Activated T-cell treated with anti-CD3 and anti-CD28 coated beads, Interleukin-2, amount 50 U/mL, for 72 hours (primary cell): ENCODE measurements around the gene ARMC9. TPM values are rescaled to one million over a fixed set of nuclear protein-coding genes. Genes with fewer than 3 reads are reported as not detected.
"Not testable (repeated sequence)": the region's sequence is repeated elsewhere in the genome, so short reads cannot be mapped to it uniquely, and the experiment has no call there.

Experiments used
- ATAC-seq, 2 donors: fragments of 150-1000 bp; cut with Tn5 transposase; replicated peaks in 1 of 2; 2 replicates each; pipeline ENCODE4 v1.10.0; 2021; ENCODE audit warnings: moderate library complexity in 2 of 2, mild to moderate bottlenecking in 1 of 2
- DNase-seq, 2 donors: peaks; one replicate each; pipeline ENCODE4 v3.0.0; 2021 to 2022; ENCODE audit warnings: mixed read lengths in 1 of 2
- H3K27ac Mint-ChIP-seq: one replicate; pipeline ENCODE4 v1.8.0; 2022; ENCODE audit warnings: mild to moderate bottlenecking, moderate library complexity, mixed read lengths
- H3K27me3 Mint-ChIP-seq: one replicate; pipeline ENCODE4 v1.8.0; 2022; ENCODE audit warnings: low read depth, mixed read lengths
- H3K36me3 Mint-ChIP-seq, 2 donors: one replicate each; pipeline ENCODE4 v1.8.0; 2022; ENCODE audit warnings: mixed read lengths in 2 of 2, mild to moderate bottlenecking in 1 of 2; ENCODE audit not compliant: insufficient read depth in 2 of 2
- H3K4me1 Mint-ChIP-seq: one replicate; pipeline ENCODE4 v1.8.0; 2022; ENCODE audit warnings: low read depth, mixed read lengths
- H3K4me3 Mint-ChIP-seq, 2 donors: one replicate each; pipeline ENCODE4 v1.8.0; 2022; ENCODE audit warnings: mild to moderate bottlenecking in 2 of 2, mixed read lengths in 2 of 2, moderate library complexity in 2 of 2
- H3K9me3 Mint-ChIP-seq, 2 donors: one replicate each; pipeline ENCODE4 v1.8.0; 2022; ENCODE audit warnings: mixed read lengths in 2 of 2
- total RNA-seq, 2 donors: library from RNA; stranded (reverse); gene quantifications; one replicate each; pipeline ENCODE4 v1.2.3, GENCODE V29; 2022

The ARMC9 gene
- total RNA-seq, 2 donors from 2014 or later = 1.4 to 2.1 TPM

GRCh38 chr2:231393149-231394131 is 195.0 kb downstream of the ARMC9 start:
- Mint-ChIP-seq H3K36me3 (no peaks in the 10 kb centered on the region), H3K9me3 (no peaks in the 10 kb centered on the region), H3K27ac (peak overlapping the region; percentile 80), H3K4me3 (peak overlapping the region; percentile 83 to 86), H3K4me1 (peaks cover 28% of the 10 kb centered on the region), H3K27me3 (peaks cover 39% of the 10 kb centered on the region)
- ATAC-seq (peak; percentile 74 to 76), DNase-seq (peak; percentile 54 to 60)

- ATAC-seq = no peak
- H3K4me1 Mint-ChIP-seq = peaks cover 28% of the 10 kb centered on the region
- H3K36me3 Mint-ChIP-seq = no peaks in the 10 kb centered on the region
- no peak for DNase-seq
- peaks cover 42% of the 10 kb centered on the region for H3K27me3 Mint-ChIP-seq
- H3K9me3 Mint-ChIP-seq = no peaks in the 10 kb centered on the region
- no peak overlapping the region for H3K27ac Mint-ChIP-seq
- H3K4me3 Mint-ChIP-seq = peak overlapping the region; percentile 59 to 76
Observed at GRCh38 chr2:231394211-231395141, 196.0 kb downstream of the ARMC9 start.

- Mint-ChIP-seq H3K4me1 (peaks cover 28% of the 10 kb centered on the region), H3K27me3 (peaks cover 42% of the 10 kb centered on the region), H3K36me3 (no peaks in the 10 kb centered on the region), H3K9me3 (no peaks in the 10 kb centered on the region), H3K27ac (no peak within 1 kb of the TSS), H3K4me3 (peak within 1 kb of the TSS; percentile 61 to 76)
- ATAC-seq (peak in 1 of 2 donors; percentile 12), DNase-seq (no peak)
Observed at GRCh38 chr2:231395188-231396057, 197.0 kb downstream of the ARMC9 start, which contains the start of gene B3GNT7. Gene B3GNT7, plus strand, starts transcription at chr2:231395710. Its CDS starts 94 bp downstream, at chr2:231395804.

GRCh38 chr2:231396058-231396821 is 197.8 kb downstream of the ARMC9 start:
- Mint-ChIP-seq H3K4me3 (peak overlapping the region; percentile 61 to 68), H3K36me3 (no peaks in the 10 kb centered on the region), H3K4me1 (peaks cover 28% of the 10 kb centered on the region), H3K9me3 (no peaks in the 10 kb centered on the region), H3K27me3 (peaks cover 42% of the 10 kb centered on the region), H3K27ac (no peak overlapping the region)
- DNase-seq = no peak
- no peak for ATAC-seq

- H3K4me1 Mint-ChIP-seq = peaks cover 28% of the 10 kb centered on the region
- peaks cover 34% of the 10 kb centered on the region for H3K27me3 Mint-ChIP-seq
- peak; percentile 71 to 78 for ATAC-seq
- H3K27ac Mint-ChIP-seq = no peak overlapping the region
- peak; percentile 27 to 29 for DNase-seq
- H3K4me3 Mint-ChIP-seq = peak overlapping the region; percentile 41 to 44
- no peaks in the 10 kb centered on the region for H3K36me3 Mint-ChIP-seq
- H3K9me3 Mint-ChIP-seq = no peaks in the 10 kb centered on the region
Observed at GRCh38 chr2:231397011-231397927, 198.8 kb downstream of the ARMC9 start.

GRCh38 chr2:231397928-231398294 is 199.5 kb downstream of the ARMC9 start:
- ATAC-seq (no peak), DNase-seq (no peak)
- Mint-ChIP-seq H3K27ac (no peak overlapping the region), H3K36me3 (no peaks in the 10 kb centered on the region), H3K9me3 (no peaks in the 10 kb centered on the region), H3K4me3 (no peak overlapping the region), H3K27me3 (peaks cover 39% of the 10 kb centered on the region), H3K4me1 (peaks cover 27% of the 10 kb centered on the region)

- ATAC-seq = no peak
- no peak overlapping the region for H3K4me3 Mint-ChIP-seq
Observed at GRCh38 chr2:231398585-231398984, 200.2 kb downstream of the ARMC9 start.

GRCh38 chr2:231399046-231399852 is 200.8 kb downstream of the ARMC9 start:
- Mint-ChIP-seq H3K27me3 (peaks cover 30% of the 10 kb centered on the region), H3K27ac (no peak overlapping the region), H3K4me1 (peaks cover 16% of the 10 kb centered on the region), H3K9me3 (no peaks in the 10 kb centered on the region), H3K36me3 (no peaks in the 10 kb centered on the region), H3K4me3 (no peak overlapping the region)
- DNase-seq = no peak
- no peak for ATAC-seq

More at GRCh38 chr2:231398585-231398984, 200.2 kb downstream of the ARMC9 start:
- Mint-ChIP-seq H3K4me1 (peaks cover 21% of the 10 kb centered on the region), H3K27ac (no peak overlapping the region), H3K36me3 (no peaks in the 10 kb centered on the region), H3K9me3 (no peaks in the 10 kb centered on the region), H3K27me3 (peaks cover 33% of the 10 kb centered on the region)
- DNase-seq = no peak

- H3K36me3 Mint-ChIP-seq = no peaks in the 10 kb centered on the region
- H3K4me1 Mint-ChIP-seq = peaks cover 11% of the 10 kb centered on the region
- H3K27ac Mint-ChIP-seq = no peak overlapping the region
- DNase-seq = no peak
- H3K4me3 Mint-ChIP-seq = no peak overlapping the region
- peaks cover 23% of the 10 kb centered on the region for H3K27me3 Mint-ChIP-seq
- ATAC-seq = no peak
- no peaks in the 10 kb centered on the region for H3K9me3 Mint-ChIP-seq
Observed at GRCh38 chr2:231399853-231400680, 201.6 kb downstream of the ARMC9 start.

GRCh38 chr2:231400681-231401080 is 202.2 kb downstream of the ARMC9 start:
- Mint-ChIP-seq H3K4me1 (peaks cover 18% of the 10 kb centered on the region), H3K27me3 (peaks cover 21% of the 10 kb centered on the region)
- not testable (repeated sequence) for ATAC-seq, H3K36me3 Mint-ChIP-seq, H3K9me3 Mint-ChIP-seq, H3K27ac Mint-ChIP-seq, DNase-seq, H3K4me3 Mint-ChIP-seq
